NCI-H2227 treated with DMSO at 0.1 percent for 48 hours (cell line): Measurements from ENCODE around the gene NID1.
A peak's percentile ranks its signal among the peaks of the same experiment; 100 is the strongest.
"Not testable (repeated sequence)": the region's sequence is repeated elsewhere in the genome, so short reads cannot be mapped to it uniquely, and the experiment has no call there.

Experiments
- DNase-seq: peaks from one replicate; lab custom pipeline; 2025; lab: John Stamatoyannopoulos, UW

The NID1 gene

DNA sequence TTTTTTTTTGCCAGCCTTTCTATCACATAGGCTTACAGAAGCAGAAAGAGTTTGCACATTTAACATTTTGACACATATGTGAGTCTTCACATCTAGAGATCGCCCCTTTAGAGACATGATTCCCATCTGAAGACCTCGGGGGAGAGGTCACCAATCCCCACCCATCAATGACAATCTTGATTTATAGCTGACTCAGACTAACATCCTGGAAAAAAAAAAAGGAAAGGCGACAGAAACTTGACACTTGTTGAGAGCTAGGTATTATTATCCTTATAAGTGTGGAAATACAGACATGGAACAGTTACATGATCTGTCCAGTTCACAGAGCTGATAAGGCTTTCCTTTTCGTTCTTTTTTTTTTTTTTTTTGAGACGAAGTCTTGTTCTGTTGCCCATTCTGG, 28.0 kb upstream of the NID1 start:
- DNase-seq = no peak

DNA sequence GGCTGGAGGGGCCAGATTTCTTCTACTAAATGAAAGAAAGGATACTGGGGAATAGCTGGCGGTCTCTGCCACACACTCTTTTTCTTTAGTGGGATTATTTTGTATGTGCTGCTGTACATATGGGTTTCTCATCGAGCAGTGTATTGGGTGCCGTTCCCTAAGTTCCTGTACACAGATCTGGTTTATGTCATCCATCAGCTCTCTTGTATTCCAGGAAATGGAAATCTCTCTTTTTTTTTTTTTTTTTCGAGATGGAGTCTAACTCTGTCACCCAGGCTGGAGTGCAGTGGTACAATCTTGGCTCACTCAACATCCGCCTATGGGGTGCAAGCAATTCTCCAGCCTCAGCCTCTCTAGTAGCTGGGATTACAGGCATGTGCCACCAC, 27.0 kb upstream of the NID1 start:
- no peak for DNase-seq

DNA sequence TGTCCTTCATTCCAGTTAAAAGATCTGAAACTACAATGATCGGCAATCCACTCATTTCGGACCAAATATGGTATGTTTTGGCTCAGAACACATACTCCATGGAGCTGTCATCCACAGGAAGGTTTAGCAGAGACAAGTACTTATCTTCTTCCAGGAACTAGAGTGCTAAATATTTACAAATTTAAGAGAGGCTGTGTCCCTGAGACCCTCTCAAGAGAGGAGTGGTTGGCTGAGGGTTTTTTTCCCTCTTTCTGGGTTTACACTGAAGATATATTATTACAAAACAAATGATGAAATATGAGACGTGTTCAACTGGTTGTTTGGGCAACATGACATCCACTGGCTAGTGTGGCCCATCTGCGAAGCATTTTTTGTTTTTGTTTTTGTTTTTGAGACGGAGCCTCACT, 25.9 kb upstream of the NID1 start:
- DNase-seq = no peak

DNA sequence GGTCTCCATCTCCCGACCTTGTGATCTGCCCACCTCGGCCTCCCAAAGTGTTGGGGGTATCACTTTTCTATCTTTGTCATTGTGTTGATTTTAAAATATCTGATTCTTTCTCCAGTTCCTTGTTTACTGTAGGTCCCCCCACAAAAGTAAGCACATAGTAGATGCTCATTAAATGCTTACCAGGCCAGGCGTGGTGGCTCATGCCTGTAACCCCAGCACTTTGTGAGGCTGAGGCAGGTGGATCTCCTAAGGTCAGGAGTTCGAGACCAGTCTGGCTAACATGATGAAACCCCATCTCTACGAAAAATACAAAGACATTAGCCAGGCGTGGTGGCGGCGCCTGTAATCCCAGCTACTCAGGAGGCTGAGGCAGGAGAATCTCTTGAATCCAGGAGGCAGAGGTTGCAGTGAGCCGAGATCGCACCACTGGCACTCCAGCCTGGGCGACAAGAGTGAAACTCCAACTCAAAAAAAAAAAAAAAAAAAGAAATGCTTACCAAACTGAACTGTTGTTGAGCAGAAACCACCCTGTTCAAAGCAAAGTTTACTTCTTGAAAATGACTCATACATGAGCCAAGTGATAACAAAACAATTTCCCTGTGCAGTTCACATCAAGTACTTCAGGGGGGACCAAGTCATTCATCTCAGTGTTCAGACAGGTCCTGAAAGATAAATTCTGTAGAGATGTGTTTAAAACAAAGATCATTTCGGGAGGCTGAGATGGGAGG, 24.3 kb upstream of the NID1 start:
- no peak for DNase-seq

DNA sequence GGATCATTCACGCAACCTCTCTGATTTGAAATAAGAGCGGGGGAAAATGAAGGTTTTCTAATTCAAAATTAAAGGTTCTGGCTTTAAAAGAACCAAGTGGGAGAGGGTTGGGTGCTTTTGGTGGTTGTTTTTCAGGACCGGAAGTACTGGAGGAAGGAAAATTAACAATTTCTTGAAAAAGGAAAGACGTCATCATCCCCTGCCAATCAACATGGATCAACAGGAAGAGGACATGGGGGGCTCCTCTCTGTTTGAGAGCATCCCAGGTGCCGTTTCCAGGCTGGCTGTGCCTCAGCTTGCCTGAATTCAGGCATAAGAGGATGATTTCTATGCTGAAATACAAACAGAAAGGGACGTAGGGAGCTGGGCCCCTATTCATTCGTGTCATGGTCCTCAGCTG, 21.6 kb upstream of the NID1 start:
- no peak for DNase-seq

DNA sequence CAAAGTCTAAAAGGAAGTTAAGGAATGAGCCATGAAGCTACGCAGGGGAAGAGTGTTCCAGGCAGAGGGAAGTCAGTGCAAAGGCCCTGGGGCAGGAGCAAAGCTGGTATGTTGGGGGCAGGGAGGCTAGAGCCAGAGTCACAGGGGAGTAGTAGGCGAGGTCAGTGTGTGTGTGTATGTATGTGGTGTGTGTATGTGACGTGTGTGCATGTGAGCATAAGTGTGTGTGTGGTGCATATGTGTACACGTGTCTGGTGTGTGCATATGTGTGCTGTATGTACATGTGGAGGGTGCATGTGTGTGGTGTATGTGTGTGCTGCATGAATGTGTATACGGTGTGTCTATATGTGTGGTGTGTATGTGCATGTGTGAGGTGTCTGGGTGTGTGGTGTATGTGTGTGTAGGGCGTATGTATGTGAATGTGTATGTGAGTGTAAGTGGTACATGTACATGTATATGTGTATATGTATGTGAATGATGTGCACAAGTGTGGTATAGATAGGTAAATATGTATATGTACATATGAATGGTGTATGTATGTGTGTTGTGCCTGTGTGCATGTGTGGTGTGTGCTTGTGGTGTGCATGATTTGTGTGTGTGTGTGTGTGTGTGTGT, 20.8 kb upstream of the NID1 start:
- DNase-seq = no peak

DNA sequence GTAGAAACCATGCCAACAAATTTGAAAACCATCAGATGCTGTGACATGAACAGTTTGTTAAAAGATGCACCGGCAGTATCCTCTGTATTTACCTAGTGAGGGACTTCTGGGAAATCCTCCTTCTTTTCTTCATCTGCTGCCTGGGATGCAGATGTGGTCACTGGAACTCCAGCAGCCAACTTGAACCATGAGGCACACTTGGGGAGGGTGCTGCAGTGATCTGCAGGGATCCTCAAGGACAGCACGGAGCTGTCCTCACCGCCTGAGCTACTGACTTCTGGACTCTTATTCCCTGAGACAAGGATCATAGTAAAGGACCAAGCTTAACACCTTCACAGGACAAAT, 19.5 kb upstream of the NID1 start:
- DNase-seq = no peak

DNA sequence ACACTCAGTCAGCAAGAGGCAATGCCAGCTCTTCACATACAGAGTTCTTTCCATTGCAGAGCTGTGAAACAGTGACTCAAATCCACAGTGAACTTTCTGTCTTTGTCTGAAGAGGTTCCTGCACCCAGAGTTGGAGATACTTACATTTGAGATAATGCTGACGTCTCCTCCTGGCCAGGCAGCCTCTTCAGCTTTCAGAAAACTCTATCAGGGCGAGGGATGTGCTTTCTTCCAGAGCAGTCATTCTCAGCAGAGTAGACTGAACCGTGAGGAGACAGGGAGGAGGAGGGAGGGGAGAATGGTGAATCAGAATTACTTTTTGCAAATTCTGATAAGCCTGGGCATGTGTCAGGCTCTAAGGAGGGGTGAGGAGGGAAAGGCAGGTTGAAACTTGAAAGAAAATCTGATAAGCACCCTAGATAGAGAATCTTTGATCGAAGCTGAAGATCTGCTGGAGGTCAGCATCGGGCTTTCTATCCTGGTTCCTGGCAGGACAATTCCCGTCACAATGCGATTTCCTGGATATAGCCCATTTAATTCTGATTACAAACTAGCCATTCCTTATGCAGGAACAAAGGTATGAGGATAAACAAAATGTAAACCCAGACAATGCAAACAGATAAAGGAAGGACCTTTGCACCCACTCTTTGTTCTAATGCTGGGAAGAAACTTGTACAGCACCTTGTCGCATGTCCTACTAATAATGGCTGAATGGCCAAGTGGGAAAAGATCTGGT, 18.9 kb upstream of the NID1 start:
- DNase-seq = peak; percentile 7

DNA sequence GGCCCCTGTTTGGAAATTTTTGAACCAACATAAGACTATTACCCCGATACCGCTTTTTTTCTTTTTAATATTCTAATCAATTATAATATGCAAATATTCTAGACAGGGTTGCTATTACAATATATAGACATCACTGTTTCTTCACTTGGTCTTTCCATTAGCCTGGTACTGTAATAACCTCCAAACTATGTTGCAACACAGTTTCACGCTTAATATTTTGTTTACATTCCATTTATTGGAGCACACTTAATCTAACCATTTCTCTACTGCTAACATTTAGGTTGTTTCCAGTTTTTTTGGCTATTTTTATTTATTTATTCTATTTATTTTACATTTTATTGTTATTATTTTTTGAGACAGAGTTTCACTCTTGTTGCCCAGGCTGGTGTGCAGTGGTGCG, 17.6 kb upstream of the NID1 start:
- DNase-seq = no peak

DNA sequence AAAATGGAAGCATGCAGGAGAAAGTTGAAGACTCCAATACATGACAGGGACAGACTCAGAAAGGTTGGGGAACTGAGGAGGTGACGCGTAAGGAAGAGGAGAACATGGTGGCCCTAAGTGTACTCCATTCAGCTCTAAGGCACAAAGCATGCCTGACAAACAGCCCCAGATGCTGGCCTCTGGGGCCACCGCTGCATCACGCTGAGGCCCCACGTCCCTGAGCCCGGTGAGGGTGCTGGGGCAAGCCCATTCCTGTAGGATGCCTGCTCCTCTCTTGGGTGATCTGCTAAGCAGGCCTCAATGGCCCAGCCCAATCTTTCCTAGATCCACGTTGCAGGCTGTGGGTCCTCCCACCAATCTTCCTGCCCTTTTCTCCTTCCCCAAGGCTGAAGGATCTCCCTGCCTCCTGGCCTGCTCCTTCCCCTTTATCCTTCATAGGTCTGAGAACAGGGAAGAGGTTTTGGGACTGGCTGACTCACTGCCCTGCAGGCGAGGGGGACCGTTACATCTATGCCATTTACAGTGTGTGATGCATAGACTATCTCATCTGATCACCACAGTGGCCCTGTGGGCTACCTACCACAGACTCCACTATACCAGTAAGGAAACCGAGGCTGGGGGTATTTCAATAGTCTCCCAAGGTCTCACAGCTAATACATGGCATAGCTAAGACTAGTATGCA, 16.8 kb upstream of the NID1 start:
- DNase-seq = no peak

DNA sequence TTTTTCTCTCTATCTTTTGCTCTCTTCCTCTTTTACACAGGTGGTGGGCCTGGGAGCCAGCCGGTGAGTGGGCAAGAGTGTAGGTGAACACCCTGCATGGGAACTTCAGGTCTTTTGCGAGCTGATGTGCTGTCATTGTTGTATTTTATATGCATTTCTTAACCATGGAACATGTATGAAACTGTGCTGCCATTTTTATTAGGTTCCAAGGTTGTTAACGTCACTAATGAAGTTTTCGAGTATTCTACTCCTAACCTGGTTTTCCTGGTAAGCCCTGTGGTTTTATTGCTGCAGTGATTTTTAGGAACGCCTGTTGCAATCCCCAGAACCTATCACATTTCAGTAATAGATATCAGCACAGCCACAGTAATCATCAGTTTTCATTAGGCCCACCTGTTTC, 14.8 kb upstream of the NID1 start:
- DNase-seq = no peak

DNA sequence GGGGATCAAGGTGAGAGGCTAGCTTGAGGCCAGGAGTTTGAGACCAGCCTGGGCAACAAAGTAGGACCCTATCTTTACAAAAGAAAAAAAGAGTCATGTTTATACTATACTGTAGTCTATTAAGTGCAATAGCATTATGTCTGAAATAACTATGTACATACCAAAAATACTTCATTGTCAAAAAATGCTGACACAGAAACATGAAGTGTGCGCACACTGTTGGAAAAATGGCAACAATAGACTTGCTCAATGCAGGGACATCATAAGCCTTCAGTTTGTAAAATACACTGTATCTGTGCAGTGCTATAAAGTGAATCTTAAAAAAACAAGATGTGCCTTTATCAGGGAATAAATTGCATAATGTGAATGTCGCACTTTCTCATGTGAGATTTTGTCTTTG, 14.1 kb upstream of the NID1 start:
- DNase-seq = no peak

DNA sequence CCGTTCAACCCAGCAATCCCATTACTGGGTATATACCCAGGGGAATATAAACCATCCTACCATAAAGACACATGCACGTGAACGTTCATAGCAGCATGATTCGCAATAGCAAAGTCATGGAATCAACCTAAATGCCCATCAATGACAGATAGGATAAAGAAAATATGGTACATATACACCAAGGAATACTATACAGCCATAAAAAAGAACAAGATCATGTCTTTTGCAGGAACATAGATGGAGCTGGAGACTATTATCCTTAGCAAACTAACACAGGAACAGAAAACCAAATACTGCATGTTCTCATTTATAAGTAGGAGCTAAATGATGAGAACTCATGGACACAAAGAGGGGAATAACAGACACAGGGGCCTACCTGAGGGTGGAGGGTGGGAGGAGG, 13.2 kb upstream of the NID1 start:
- not testable (repeated sequence) for DNase-seq

DNA sequence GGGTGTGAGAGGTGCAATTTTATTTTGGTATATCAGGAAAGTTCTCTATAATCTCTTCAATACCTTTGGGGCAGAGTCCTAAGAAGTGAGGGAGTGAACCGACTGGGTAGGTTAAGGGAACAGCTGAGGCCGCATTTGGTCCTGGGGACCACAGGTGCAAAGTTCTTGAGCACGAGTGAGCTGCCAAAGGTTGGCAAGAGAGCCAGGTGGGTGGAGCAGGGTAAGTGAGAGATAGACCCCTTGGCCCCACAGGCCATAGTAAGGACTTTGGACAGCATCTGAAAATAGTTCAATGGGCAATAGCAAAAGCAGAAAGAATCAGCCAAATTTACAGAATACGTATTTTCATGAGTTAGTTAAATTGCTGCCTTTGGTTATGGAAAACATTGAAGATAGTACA, 11.0 kb upstream of the NID1 start:
- DNase-seq = no peak

DNA sequence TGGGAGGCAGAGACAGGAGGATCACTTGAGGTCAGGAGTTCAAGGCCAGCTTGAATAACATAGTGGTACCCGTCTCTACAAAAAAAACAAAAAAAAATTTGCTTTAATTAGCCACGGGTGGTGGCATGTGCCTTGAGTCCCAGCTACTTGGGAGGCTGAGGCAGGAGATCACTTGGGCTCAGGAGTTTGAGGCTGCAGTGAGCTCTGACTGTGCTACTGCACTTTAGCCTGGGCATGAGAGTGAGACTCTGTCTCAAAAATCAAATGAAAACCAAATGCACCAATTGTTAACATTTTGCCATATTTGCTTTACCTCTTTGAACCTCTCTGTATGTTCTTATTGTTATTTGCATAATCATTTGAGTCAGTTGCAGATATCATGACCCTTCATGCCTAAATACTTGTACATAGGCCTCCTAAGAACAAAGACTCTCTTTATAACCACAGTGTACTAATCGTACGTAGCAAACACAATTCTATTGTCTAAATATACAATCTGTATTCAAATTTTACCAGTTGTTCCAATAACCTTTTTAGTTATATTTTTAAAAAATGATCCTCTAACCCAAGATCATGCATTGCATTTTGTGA, 8.5 kb upstream of the NID1 start:
- DNase-seq = no peak

DNA sequence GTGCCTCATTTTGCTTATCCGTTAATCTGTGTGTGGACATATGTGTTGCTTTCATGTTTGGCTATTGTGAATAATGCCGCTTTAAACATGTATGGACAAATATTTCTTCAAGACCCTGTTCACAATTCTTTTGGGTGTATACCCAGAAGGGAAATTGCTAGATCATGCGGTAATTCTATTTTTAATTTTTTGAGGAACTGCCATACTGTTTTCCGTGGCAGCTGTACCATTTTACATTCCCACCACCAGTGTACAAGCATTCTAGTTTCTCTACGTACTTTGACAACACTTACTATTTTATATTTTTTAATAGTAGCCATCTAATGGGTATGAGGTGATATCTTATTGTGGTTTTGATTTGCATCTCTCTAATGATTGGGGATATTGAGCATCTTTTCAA, 7.1 kb upstream of the NID1 start:
- no peak for DNase-seq

DNA sequence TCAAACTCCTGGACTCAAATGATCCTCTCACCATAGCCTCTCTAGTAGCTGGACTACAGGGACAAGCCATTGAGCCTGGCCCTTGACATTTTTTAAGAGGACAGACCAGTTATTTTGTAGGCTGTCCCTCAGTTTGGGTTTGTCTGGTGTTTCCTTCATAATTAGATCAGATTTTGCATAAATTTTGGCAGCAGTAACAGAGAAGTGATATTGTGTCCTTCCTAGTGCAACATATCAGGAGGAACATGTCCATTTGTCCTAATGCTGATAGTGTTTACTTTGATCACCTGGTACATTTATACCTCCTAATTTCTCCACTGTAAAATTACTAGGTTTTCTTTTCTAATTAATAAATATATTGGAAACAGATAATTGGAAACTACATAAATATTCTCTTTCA, 5.9 kb upstream of the NID1 start:
- DNase-seq = no peak

DNA sequence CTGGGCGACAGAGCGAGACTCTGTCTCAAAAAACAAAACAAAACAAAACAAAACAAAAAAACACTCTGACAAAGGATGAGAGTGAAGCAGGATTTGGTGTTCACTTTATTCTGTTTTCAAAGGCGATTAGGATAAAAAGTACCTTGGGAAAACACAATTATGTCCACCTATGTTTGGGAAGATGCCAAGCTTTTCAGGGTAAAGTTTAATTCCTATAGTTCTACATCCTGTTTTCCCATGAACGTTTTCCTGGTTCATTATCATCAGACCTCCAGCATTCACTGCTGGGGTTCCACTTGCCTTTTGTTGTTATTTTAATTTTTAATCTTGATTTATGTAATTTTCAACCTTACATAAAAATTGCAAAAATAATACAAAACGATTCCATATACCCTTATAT, 4.9 kb upstream of the NID1 start:
- no peak for DNase-seq

DNA sequence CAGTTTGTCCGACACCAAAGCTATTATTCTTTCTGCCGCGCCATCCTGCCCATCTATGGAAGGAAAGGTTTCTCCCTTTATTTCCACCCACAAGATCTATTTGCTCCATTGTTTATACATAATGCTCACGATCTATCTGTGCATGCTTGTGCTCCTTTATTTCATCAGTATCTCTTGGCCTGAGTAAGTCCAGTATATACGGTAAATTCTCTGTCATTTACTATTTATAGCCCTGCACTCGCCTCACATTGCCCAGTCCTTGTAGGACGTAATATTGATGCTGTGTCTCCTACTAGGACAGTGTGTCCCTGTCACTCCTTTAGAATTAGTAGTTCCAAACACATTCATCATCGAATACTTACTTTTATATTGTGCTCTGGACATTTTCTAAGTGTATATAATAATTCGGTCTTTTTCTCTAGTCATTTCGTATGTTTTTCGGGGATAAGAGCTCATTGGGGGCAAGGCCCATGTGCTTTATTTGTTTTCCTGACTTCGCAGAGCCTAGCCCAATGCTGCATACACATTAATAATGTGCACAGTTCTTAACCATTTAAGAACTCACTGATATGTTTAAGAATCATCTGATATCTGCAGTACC, 3.1 kb upstream of the NID1 start:
- DNase-seq = peak; percentile 79

DNA sequence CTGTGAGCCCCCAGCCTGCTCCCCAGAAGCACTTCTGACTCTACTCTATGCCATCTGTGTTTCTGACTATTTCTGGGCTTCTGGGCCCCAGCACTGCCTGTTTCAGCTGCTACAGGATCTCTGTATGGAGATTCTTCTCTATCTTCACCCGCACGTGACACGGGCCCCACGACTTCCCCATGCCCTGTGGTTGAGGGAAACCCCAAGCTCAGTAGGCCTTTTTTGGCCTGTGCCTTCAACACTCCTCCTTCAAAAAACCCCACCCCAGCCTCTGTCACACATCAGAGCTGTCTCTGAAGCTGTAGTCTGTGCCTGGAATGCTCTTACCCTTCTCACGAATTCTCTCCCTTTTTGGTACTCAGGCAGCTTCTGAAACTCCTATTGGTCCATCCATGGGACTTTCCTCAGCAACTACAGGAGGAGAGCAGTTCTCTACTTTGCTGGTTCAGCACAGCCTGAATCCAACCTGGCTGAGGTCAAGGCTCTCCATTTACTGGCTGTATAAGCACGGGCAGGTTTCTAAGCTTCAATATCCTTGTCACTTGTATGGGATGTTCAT, 2.0 kb upstream of the NID1 start:
- no peak for DNase-seq

DNA sequence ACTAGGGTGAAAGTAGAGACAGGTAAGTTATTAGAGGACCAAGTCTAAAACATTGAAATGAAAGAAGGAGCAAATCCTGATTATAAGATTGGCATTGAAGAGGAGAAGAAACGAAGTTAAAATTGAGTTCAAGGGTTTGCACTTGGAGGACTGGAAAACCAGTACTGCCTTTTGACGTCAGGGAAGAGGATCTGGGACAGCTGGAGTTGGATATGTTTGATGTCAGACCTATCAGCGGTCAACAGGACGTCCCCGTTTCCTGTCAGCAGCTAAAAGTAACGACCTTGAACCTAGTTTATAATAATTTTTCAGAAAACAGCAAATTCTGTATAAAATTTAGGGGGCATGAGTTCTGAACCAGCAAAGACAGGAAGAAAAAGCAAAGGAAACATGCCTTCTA, 1.2 kb upstream of the NID1 start:
- DNase-seq = no peak

DNA sequence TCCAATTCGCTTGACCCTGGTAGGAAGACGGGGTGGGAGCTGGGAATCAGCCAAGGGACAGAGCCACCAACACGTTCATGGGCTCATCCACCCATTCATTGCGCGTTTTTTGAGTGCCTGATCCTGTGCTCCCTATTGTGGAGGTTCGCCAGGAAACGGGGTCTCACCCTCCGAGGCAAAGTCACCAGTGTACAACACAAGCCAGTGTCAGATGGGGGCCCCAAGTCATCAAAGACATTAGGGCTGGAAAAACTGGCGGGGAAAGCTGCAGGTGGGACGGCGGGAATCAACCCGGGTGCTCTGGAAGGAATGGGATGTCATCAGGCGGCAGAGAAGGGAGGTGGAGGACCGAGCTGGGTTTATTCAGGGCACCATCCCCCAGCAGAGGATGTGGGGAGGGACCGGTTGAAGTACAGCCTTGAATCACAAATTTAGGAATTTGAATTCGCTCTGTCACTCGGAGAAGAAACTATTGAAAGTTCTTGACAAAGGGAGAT, 667 bp upstream of the NID1 start:
- no peak for DNase-seq
